PC-9 (cell line): ENCODE measurements around the gene SPAG9.

Experiments used
- CTCF ChIP-seq: fragments of 200-600 bp; sonication (generic); conservative IDR thresholded peaks from 2 replicates; pipeline ENCODE4 v1.6.1; 2017; ENCODE audit warnings: mixed run types, antibody characterized with exemption, mild to moderate bottlenecking, moderate library complexity
- EZH2 ChIP-seq: fragments of 200-600 bp; sonication (generic); IDR thresholded peaks from 2 replicates; pipeline ENCODE4 v1.8.0; 2017; ENCODE audit warnings: antibody characterized with exemption, low read depth

DNA sequence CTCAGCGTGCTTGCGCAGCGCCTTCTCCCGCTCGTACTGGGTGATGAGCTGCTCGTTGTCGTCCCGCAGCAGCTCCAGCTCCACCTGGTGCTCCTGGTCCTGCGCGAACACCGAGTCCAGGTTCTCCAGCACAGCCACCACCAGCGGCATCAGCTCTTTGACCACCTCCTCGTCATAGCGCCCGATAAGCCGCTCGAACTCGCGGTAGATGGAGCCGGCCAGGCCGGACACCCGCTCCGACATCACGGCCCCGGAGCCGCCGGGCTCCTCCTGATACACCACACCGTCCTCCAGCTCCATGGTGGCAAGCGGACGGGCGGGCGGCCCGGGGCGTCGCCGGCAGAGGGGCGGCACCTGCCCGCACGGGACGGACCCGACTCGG, 320 bp downstream of the SPAG9 start:
- TF ChIP-seq EZH2 (no peak), CTCF (no peak)
